NT2/D1 (cell line): ENCODE measurements around the gene FGF2.

Experiments
- DNase-seq: peaks from one replicate; pipeline ENCODE4 v3.0.0-alpha.2; 2011; ENCODE audit warnings: low read depth, low spot score
- H3K27me3 ChIP-seq: 2 replicates; pipeline ENCODE4 v1.6.0; 2011; ENCODE audit warnings: mild to moderate bottlenecking; ENCODE audit not compliant: insufficient read length, insufficient read depth
- H3K36me3 ChIP-seq: 2 replicates; pipeline ENCODE4 v1.6.1; 2011; ENCODE audit warnings: mild to moderate bottlenecking, low read length, mixed read lengths; ENCODE audit not compliant: insufficient read depth, insufficient read length
- H3K4me1 ChIP-seq: 2 replicates; pipeline ENCODE4 v1.5.1; 2011; ENCODE audit not compliant: insufficient read depth, insufficient read length
- H3K4me3 ChIP-seq: 2 replicates; pipeline ENCODE4 v1.5.1; 2011; ENCODE audit warnings: low read depth; ENCODE audit not compliant: insufficient read length
- H3K9ac ChIP-seq: 2 replicates; pipeline ENCODE4 v1.6.0; 2011; ENCODE audit warnings: low read depth; ENCODE audit not compliant: insufficient read length
- H3K9me3 ChIP-seq: 2 replicates; pipeline ENCODE4 v1.5.1; 2011; ENCODE audit warnings: mild to moderate bottlenecking, low read length; ENCODE audit not compliant: insufficient read depth
- SUZ12 ChIP-seq: IDR thresholded peaks from 2 replicates; pipeline ENCODE4 v1.6.1; 2011; ENCODE audit not compliant: insufficient read length, insufficient read depth; ENCODE audit errors: extremely low read depth
- YY1 ChIP-seq: IDR thresholded peaks from 2 replicates; pipeline ENCODE4 v1.6.1; 2011; ENCODE audit not compliant: insufficient read length, insufficient read depth
- ZNF274 ChIP-seq: IDR thresholded peaks from 2 replicates; pipeline ENCODE4 v1.6.1; 2011; ENCODE audit warnings: mild to moderate bottlenecking, low read depth, low read length

Gene FGF2

DNA sequence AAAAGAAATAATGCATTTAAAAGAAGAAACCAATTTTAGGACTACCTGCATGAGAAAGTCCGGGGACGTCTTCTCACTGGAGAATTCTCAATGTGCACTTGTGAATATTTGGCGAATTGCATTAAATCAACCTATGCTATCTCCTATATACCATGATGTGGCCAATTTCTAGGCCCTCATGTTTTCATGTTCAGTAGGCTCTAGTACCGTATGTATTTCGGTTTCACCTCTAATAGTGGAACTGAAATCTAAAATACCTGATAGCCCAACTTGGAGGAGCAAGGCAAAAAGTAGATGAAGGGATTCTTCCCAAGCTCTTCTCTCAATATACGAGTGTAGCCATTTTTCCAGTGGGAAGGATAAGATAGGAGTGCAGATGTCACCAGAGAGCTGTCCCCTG is 11.4 kb upstream of the FGF2 start:
- no peak for DNase-seq
- Histone ChIP-seq H3K9me3 (peaks cover 4% of the 10 kb centered on the region; the same call in 1 of the 2 replicates), H3K27me3 (no peaks in the 10 kb centered on the region), H3K9ac (no peak overlapping the region), H3K4me3 (no peak overlapping the region), H3K36me3 (no peaks in the 10 kb centered on the region), H3K4me1 (no peaks in the 10 kb centered on the region)
- TF ChIP-seq SUZ12 (no peak), YY1 (no peak), ZNF274 (no peak)

GRCh38 chr4:122816476-122816875 is 10.2 kb upstream of the FGF2 start:
- no peaks in the 10 kb centered on the region for H3K36me3 ChIP-seq

GRCh38 chr4:122819708-122820449 is 6.8 kb upstream of the FGF2 start:
- Histone ChIP-seq H3K9me3 (no peaks in the 10 kb centered on the region), H3K4me1 (no peaks in the 10 kb centered on the region), H3K27me3 (no peaks in the 10 kb centered on the region), H3K9ac (no peak overlapping the region), H3K36me3 (no peaks in the 10 kb centered on the region), H3K4me3 (no peak overlapping the region)
- TF ChIP-seq YY1 (no peak), ZNF274 (no peak), SUZ12 (no peak)
- DNase-seq = no peak

More at GRCh38 chr4:122816476-122816875, 10.2 kb upstream of the FGF2 start:
- TF ChIP-seq YY1 (no peak), ZNF274 (no peak), SUZ12 (no peak)
- H3K9ac ChIP-seq = no peak overlapping the region
- H3K27me3 ChIP-seq = no peaks in the 10 kb centered on the region
- no peaks in the 10 kb centered on the region for H3K4me1 ChIP-seq
- no peak for DNase-seq
- H3K9me3 ChIP-seq = no peaks in the 10 kb centered on the region
- no peak overlapping the region for H3K4me3 ChIP-seq

- DNase-seq = no peak
- no peaks in the 10 kb centered on the region for H3K27me3 ChIP-seq
- no peaks in the 10 kb centered on the region for H3K36me3 ChIP-seq
- TF ChIP-seq ZNF274 (no peak), SUZ12 (no peak), YY1 (no peak)
- no peaks in the 10 kb centered on the region for H3K4me1 ChIP-seq
- no peak overlapping the region for H3K9ac ChIP-seq
- no peaks in the 10 kb centered on the region for H3K9me3 ChIP-seq
- H3K4me3 ChIP-seq = no peak overlapping the region
Observed at GRCh38 chr4:122821092-122821491, 5.5 kb upstream of the FGF2 start.

- H3K4me3 ChIP-seq = no peak overlapping the region
- DNase-seq = no peak
- H3K9ac ChIP-seq = no peak overlapping the region
- H3K36me3 ChIP-seq = no peaks in the 10 kb centered on the region
- no peaks in the 10 kb centered on the region for H3K9me3 ChIP-seq
- TF ChIP-seq YY1 = no peak
- TF ChIP-seq SUZ12 = no peak
- no peak for TF ChIP-seq ZNF274
- H3K27me3 ChIP-seq = no peaks in the 10 kb centered on the region
- H3K4me1 ChIP-seq = no peaks in the 10 kb centered on the region
Observed at GRCh38 chr4:122822466-122822865, 4.2 kb upstream of the FGF2 start.

DNA sequence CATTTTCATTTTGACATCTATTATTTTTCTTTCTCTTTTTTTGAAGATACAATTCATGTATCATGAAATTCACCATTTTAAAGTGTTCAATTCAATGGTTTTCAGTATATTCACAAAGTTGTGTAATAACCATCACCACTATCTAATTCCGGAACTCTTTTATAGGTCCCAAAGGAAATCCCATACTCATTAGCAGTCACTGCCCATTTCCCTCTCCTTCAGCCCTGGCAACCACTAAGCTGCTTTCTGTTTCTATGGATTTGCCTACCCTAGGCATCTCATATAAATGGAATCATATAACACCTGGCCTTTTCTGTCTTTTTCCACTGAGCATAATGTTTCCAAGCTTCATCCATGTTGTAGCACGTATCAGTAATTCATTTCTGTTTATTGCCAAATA is 3.2 kb upstream of the FGF2 start:
- Histone ChIP-seq H3K9me3 (no peaks in the 10 kb centered on the region), H3K36me3 (no peaks in the 10 kb centered on the region), H3K4me3 (no peak overlapping the region), H3K4me1 (no peaks in the 10 kb centered on the region), H3K9ac (no peak overlapping the region), H3K27me3 (no peaks in the 10 kb centered on the region)
- no peak for TF ChIP-seq ZNF274
- no peak for TF ChIP-seq YY1
- no peak for TF ChIP-seq SUZ12
- DNase-seq = no peak

DNA sequence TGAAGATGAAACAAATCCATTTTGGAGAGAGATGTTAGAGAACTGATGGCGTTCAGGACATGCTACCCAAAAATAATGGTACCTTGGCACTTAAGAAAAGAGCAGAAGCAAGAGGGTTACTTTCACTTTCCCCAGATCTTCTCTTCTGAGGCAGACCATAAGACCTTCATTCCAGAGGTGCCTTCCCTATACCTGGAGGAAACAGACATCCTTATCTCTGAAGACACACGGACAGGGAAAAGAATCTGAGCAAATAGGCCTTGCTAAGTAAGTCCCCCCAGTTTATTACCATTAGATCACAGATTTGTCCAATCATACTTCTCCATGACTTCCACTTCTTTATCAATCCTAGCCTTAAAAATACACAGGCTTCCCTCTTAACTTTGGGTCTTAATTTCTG is 2.0 kb upstream of the FGF2 start:
- H3K36me3 ChIP-seq = peaks cover 2% of the 10 kb centered on the region
- no peaks in the 10 kb centered on the region for H3K4me1 ChIP-seq
- no peak for DNase-seq
- no peak overlapping the region for H3K4me3 ChIP-seq
- H3K9ac ChIP-seq = no peak overlapping the region
- TF ChIP-seq ZNF274 (no peak), YY1 (no peak), SUZ12 (no peak)
- H3K27me3 ChIP-seq = no peaks in the 10 kb centered on the region
- no peaks in the 10 kb centered on the region for H3K9me3 ChIP-seq
